Bronchial epithelial cell (primary cell): ENCODE data around the gene SMAD3. TPM values are rescaled to one million over a fixed set of nuclear protein-coding genes. Genes with fewer than 3 reads are reported as not detected.
A peak's percentile ranks its signal among the peaks of the same experiment; 100 is the strongest.

Experiments
- DNase-seq: peaks from one replicate; pipeline ENCODE4 v3.0.0-alpha.2; 2010; ENCODE audit warnings: low read depth
- FAIRE-seq: peaks from 2 replicates; lab custom pipeline; 2011; peaks lifted over from hg19 to GRCh38; lab: Jason Lieb, UNC
- H3K27me3 ChIP-seq: 2 replicates; pipeline ENCODE4 v1.5.1; 2011; ENCODE audit warnings: low read length; ENCODE audit not compliant: control insufficient read depth, insufficient read depth
- H3K36me3 ChIP-seq: 2 replicates; pipeline ENCODE4 v1.5.1; 2011; ENCODE audit warnings: low read length; ENCODE audit not compliant: control insufficient read depth, insufficient read depth
- H3K4me3 ChIP-seq: 2 replicates; pipeline ENCODE4 v1.5.1; 2011; ENCODE audit warnings: mild to moderate bottlenecking, low read depth, low read length, control low read depth
- total RNA-seq: library from RNA; depleted of rRNA; stranded (reverse); fragments of >200 nt; gene quantifications from 2 replicates; pipeline ENCODE4 v1.2.1, GENCODE V29; 2014
- TF ChIP-seq, protein P1 (sequence below): IDR thresholded peaks from 2 replicates; pipeline ENCODE4 v1.5.1; 2011; ENCODE audit warnings: mild to moderate bottlenecking, moderate library complexity, low read length, control low read depth, inconsistent platforms; ENCODE audit not compliant: insufficient read depth, severe bottlenecking

The SMAD3 gene
- total RNA-seq, 1 donor from 2014 or later: 9.5 TPM

DNA sequence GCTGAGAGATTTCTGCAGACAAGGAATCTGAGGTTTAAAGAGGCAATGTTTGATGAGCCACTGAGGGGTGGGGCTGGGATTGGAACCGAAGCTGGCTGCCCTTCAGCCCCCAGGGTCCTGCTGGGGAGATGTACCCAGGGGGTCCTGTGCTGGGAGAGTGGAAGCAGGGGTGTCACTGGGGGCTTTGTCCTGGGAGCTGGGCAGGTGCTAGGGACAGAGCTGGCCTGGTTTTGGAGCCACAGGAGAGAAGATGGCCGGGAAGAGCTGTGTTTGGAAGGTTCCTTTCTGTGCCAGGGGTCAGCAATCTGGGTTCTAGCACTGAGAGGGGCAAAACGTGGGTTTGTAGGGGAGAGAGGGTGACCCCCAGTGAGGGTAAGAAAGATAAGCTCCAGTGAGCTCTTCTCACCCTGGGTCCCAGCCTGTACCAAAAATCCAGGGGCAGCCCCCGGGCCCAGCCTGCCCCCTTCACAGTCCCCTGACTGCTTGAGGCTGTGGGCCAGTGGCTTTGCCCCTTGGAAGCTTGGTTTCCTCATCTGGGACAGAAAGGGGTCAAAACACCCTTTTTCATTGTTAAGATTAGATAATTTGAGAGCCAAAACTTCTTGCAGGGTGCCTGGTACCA lies 69.6 kb downstream of the SMAD3 start:
- DNase-seq (no peak), FAIRE-seq (no peak)
- TF ChIP-seq, protein P1, sequence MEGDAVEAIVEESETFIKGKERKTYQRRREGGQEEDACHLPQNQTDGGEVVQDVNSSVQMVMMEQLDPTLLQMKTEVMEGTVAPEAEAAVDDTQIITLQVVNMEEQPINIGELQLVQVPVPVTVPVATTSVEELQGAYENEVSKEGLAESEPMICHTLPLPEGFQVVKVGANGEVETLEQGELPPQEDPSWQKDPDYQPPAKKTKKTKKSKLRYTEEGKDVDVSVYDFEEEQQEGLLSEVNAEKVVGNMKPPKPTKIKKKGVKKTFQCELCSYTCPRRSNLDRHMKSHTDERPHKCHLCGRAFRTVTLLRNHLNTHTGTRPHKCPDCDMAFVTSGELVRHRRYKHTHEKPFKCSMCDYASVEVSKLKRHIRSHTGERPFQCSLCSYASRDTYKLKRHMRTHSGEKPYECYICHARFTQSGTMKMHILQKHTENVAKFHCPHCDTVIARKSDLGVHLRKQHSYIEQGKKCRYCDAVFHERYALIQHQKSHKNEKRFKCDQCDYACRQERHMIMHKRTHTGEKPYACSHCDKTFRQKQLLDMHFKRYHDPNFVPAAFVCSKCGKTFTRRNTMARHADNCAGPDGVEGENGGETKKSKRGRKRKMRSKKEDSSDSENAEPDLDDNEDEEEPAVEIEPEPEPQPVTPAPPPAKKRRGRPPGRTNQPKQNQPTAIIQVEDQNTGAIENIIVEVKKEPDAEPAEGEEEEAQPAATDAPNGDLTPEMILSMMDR: no peak
- no peak overlapping the region for H3K4me3 ChIP-seq
- peaks cover 4% of the 10 kb centered on the region for H3K36me3 ChIP-seq
- H3K27me3 ChIP-seq: no peaks in the 10 kb centered on the region

DNA sequence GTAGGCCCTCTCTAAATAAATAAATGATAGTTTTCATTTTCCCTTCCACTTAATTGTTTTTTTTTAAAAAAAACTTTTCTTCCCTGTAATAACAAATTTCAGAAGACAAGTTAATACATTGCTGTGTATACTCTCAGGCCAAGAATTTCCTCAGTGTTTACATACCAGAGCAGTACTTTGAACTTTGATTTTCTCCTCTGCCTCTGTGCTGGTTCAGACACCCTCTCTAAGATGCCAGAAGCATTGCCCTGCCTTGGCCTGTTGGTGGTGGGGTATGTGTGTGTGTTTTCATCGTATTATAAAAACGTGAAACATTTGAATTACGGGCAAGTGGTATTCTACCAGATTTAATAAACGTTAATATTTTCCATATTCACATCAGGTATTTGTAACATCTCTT lies 70.1 kb downstream of the SMAD3 start:
- no peak overlapping the region for H3K4me3 ChIP-seq
- DNase-seq: no peak
- H3K27me3 ChIP-seq: no peaks in the 10 kb centered on the region
- FAIRE-seq: no peak
- TF ChIP-seq, protein P1: no peak
- peaks cover 4% of the 10 kb centered on the region for H3K36me3 ChIP-seq

DNA sequence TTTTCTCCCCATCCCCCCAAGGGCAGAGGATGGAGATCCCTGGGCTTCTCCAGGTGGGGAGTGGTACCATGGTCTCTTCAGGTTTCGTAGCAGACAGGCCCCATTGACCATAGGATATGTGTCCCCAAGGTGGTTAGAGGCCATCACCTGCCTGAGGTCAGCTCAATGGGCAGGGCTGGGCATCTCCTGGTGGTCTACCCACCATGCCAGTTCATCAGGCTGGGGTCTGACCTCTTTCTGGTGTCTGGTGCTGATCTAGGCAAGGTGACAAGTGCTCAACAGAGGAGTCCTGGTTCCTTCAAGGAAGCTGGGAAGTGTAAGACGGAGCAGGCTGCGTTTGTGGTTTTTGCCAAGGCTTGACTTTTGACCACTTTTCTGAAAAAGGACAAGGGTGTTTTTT lies 71.4 kb downstream of the SMAD3 start:
- no peak for DNase-seq
- peaks cover 4% of the 10 kb centered on the region for H3K36me3 ChIP-seq
- no peak for FAIRE-seq
- TF ChIP-seq, protein P1: no peak
- H3K4me3 ChIP-seq: no peak overlapping the region
- no peaks in the 10 kb centered on the region for H3K27me3 ChIP-seq

DNA sequence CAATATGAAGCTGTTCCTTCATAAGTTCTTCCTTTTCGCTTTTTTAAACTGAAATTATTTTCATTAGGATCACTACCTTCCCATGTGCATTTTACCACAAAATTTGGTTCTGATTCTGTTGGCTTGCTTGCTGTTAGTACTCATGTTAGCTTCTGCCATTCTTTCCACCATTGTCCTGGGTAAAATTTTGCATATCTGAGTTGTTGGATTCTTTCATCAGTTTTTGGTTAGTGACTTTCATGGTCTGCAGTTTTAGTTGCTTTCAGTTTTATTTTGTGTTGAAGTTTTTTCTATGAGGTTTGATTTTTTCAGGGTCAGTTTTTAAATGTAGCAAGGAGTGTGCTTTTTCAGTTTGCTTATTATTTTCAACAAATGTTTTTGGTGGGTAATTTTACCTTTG lies 71.9 kb downstream of the SMAD3 start:
- no peak overlapping the region for H3K4me3 ChIP-seq
- no peaks in the 10 kb centered on the region for H3K27me3 ChIP-seq
- TF ChIP-seq, protein P1: no peak
- no peak for FAIRE-seq
- DNase-seq: no peak
- H3K36me3 ChIP-seq: peaks cover 3% of the 10 kb centered on the region

DNA sequence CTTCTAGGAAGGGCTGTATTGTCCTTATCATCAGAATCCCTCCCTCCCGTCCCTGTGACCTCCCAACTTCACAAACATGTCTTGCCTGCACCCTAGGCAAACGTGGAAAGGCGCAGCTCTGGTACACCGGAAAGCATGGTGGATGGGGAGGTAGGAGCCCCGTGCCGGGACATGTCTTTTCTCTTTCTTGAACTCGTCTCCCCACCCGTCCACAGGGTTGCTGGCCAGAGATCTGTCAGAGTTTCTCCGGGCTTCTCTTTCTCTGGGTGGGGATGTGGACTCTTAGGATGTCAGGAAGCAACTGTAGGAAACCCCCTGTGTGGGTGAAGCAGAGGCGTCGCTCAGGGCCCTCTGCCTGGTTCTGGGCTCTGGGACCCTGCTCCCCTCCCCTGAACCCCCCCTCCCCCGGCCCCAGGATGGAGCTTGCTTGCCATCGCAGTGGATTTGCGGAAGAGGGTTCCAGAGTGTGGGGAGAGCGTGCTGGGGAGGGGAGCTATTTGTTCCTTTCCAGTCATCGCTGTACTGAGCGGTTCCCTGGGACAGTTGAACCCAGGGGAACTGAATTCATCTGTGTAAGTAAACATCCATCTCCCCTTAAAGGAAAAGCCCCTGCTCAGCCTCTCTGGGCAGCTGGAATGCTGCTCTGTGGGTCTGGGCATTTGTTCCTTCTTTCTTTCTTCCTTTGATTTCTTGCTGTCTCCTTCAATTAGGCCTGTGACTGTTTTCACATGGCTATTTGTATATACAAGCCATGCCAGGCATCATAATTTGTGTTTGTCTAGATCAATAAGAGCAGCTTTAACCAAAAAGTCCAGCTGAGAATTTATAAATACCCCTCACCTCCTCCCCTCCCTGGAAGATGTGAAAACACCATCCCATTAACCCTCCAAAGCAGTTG lies 72.8 kb downstream of the SMAD3 start:
- no peak for FAIRE-seq
- TF ChIP-seq, protein P1: no peak
- peak; percentile 52 for DNase-seq
- H3K27me3 ChIP-seq: no peaks in the 10 kb centered on the region
- H3K4me3 ChIP-seq: no peak overlapping the region
- H3K36me3 ChIP-seq: peaks cover 3% of the 10 kb centered on the region
